ENCODE data around the gene ZSCAN29. TPM values are rescaled to one million over a fixed set of nuclear protein-coding genes. Genes with fewer than 3 reads are reported as not detected.

ZSCAN29 gene
- total and polyA plus RNA-seq, 10 of the 15 experiments (the other 5 are each of a cell fraction or from before 2014, with no cell fraction given), result 1.7 to 26.0 (median 14.6) TPM

- Histone ChIP-seq H3K4me3 (no peak overlapping the region), H3K27ac (ENCODE audit: control insufficient read depth, insufficient read depth) (no peak overlapping the region), H3K4me2 (ENCODE audit: control insufficient read depth, insufficient read depth) (no peak overlapping the region), H3K4me1 (ENCODE audit: control insufficient read depth, insufficient read depth, low read length) (no peaks in the 10 kb centered on the region), H3K9ac (ENCODE audit: control insufficient read depth, insufficient read depth, low read length) (no peak overlapping the region), H3K9me3 (replicated peaks; ENCODE audit: control insufficient read depth, insufficient read depth, low read length) (no peaks in the 10 kb centered on the region), H3K27me3 (replicated peaks in 1 of 2; ENCODE audit: control insufficient read depth in 2 of 2, insufficient read depth in 2 of 2, low read length in 1 of 2) (no peaks in the 10 kb centered on the region), H4K20me1 (ENCODE audit: control insufficient read depth, insufficient read depth) (no peaks in the 10 kb centered on the region), H3K36me3 (ENCODE audit: control insufficient read depth in 2 of 2, insufficient read depth in 2 of 2, low read length in 1 of 2) (peaks cover 10 to 22% of the 10 kb centered on the region in 2 experiments), H3K79me2 (ENCODE audit: control insufficient read depth, insufficient read depth, low read length) (no peaks in the 10 kb centered on the region), H2AFZ (ENCODE audit: control insufficient read depth, low read depth, low read length) (no peak overlapping the region)
- DNase-seq (ENCODE audit: low read depth, low spot score), result no peak
- 96% methylated on average over 7 of the region's 8 CpGs for WGBS (ENCODE audit: insufficient coverage, insufficient replicate concordance, low lambda C conversion rate, missing lambda C conversion rate)
- in situ Hi-C loops (cut with MboI), result no loop called here
- ChIA-PET RAD21 (ENCODE audit: unreplicated experiment) (no interaction called here), POLR2A (no interaction called here), SMC1A (ENCODE audit: uncharacterized antibody, unreplicated experiment) (interaction anchor here (1.1 kb wide), 1 partner anchor 15 kb away, joined by 3 read pairs; no protein-coding TSS in a partner anchor), CTCF (no interaction called here)
- no peak for FAIRE-seq
- no TSS peak for BruUV-seq (replicated peaks)
- intact Hi-C loops (cut with micrococcal nuclease; ENCODE audit: unreplicated experiment), result no loop called here
- no peak for ATAC-seq
- TF ChIP-seq GABPA (IDR thresholded peaks at IDR 0.05; ENCODE audit: low read depth) (no peak), ESRRA (IDR thresholded peaks at IDR 0.05; ENCODE audit: low read length) (no peak), RELA (IDR thresholded peaks at IDR 0.05; ENCODE audit: borderline replicate concordance, partially characterized antibody) (no peak), RB1 (IDR thresholded peaks at IDR 0.05; ENCODE audit: borderline replicate concordance) (no peak), NFXL1 (IDR thresholded peaks at IDR 0.05; ENCODE audit: borderline replicate concordance) (no peak), REST (IDR thresholded peaks at IDR 0.05; ENCODE audit: low read depth, low read length) (no peak), PRDM15 (CRISPR knock-in tag; IDR thresholded peaks at IDR 0.05) (no peak), CBX3 (IDR thresholded peaks at IDR 0.05; ENCODE audit: borderline replicate concordance, low read depth) (no peak), E2F8 (IDR thresholded peaks at IDR 0.05; ENCODE audit: low read depth, partially characterized antibody) (no peak), LARP7 (IDR thresholded peaks at IDR 0.05) (no peak), POLR2AphosphoS5 (IDR thresholded peaks at IDR 0.05; ENCODE audit: low read length) (no peak)
Observed at GRCh38 chr15:43403616-43404015, 32.8 kb upstream of the ZSCAN29 start.
